B cell (primary cell): Measurements from ENCODE around the gene SRRM5. TPM values are rescaled to one million over a fixed set of nuclear protein-coding genes. Genes with fewer than 3 reads are reported as not detected.

Experiments
- ATAC-seq: fragments of 200-7000 bp; cut with Tn5 transposase; one replicate; pipeline ENCODE4 v1.10.0; 2021; ENCODE audit warnings: low read depth, mild to moderate bottlenecking, moderate number of reproducible peaks, moderate library complexity
- CTCF ChIA-PET: fragments of 350-600 bp; sonication (Branson Sonifier 250); formaldehyde crosslinking; loops from one replicate; lab custom pipeline; 2021; ENCODE audit warnings: antibody characterized with exemption, inconsistent platforms; lab: Charles Lee
- POLR2A ChIA-PET: fragments of 350-600 bp; sonication (Branson Sonifier 250); formaldehyde crosslinking; loops from one replicate; lab custom pipeline; 2021; ENCODE audit warnings: antibody characterized with exemption; lab: Charles Lee
- DNase-seq: peaks from one replicate; pipeline ENCODE4 v3.0.0; 2013
- H2AFZ ChIP-seq: 2 replicates; pipeline ENCODE4 v1.6.1; 2012; ENCODE audit warnings: mild to moderate bottlenecking, low read depth, low read length; ENCODE audit not compliant: insufficient read depth, poor library complexity, severe bottlenecking
- H3K27ac ChIP-seq, 2 donors: 1 replicate in 1 of 2; 2 replicates in 1 of 2; pipeline ENCODE4 v1.5.1; 2012 to 2013; ENCODE audit warnings: low read length in 2 of 2, mild to moderate bottlenecking in 2 of 2, moderate library complexity in 1 of 2
- H3K27me3 ChIP-seq, 4 experiments: fragments of 200-600 bp in 1 of 4; sonication (generic) in 1 of 4; replicated peaks in 1 of 4; 1 replicate in 2 of 4; 2 replicates in 2 of 4; pipeline versions ENCODE4 v1.6.1 to v1.7.0; 2013 to 2016; ENCODE audit warnings: low read length in 3 of 4, mild to moderate bottlenecking in 2 of 4, mixed read lengths in 1 of 4, moderate library complexity in 1 of 4; ENCODE audit not compliant: insufficient read depth in 4 of 4, control insufficient read depth in 3 of 4; ENCODE audit errors: control extremely low read depth in 1 of 4
- H3K36me3 ChIP-seq, 2 experiments: replicated peaks in 1 of 2; 1 replicate in 1 of 2; 2 replicates in 1 of 2; pipeline versions ENCODE4 v1.6.1 to v1.7.1; 2013; ENCODE audit warnings: low read length in 1 of 2; ENCODE audit not compliant: insufficient read depth in 2 of 2, control insufficient read depth in 1 of 2; ENCODE audit errors: control extremely low read depth in 1 of 2, extremely low read depth in 1 of 2
- H3K4me1 ChIP-seq, 2 donors: fragments of 200-600 bp in 1 of 2; sonication (generic) in 1 of 2; 1 replicate in 1 of 2; 2 replicates in 1 of 2; pipeline versions ENCODE4 v1.5.1 to v1.6.1; 2013 to 2017; ENCODE audit warnings: low read length in 2 of 2; ENCODE audit not compliant: control insufficient read depth in 2 of 2, insufficient read depth in 2 of 2
- H3K4me2 ChIP-seq: replicated peaks from 2 replicates; pipeline ENCODE3; 2012; ENCODE audit warnings: mild to moderate bottlenecking, low read depth, low read length; ENCODE audit not compliant: poor library complexity, severe bottlenecking
- H3K4me3 ChIP-seq, 5 experiments: fragments of 200-600 bp in 1 of 5; sonication (generic) in 1 of 5; 1 replicate in 3 of 5; 2 replicates in 2 of 5; pipeline versions ENCODE4 v1.5.1 to v1.7.0; 2011 to 2016; ENCODE audit warnings: low read length in 4 of 5, mild to moderate bottlenecking in 4 of 5, low read depth in 2 of 5, control low read depth in 1 of 5, moderate library complexity in 1 of 5; ENCODE audit not compliant: insufficient read depth in 1 of 5; ENCODE audit errors: control extremely low read depth in 1 of 5, extremely low read depth in 1 of 5
- H3K79me2 ChIP-seq: fragments of 200-600 bp; sonication (generic); one replicate; pipeline ENCODE4 v1.6.0; 2016; ENCODE audit warnings: low read length; ENCODE audit not compliant: control insufficient read depth, insufficient read depth
- H3K9ac ChIP-seq: fragments of 200-600 bp; sonication (generic); 2 replicates; pipeline ENCODE4 v1.6.1; 2017; ENCODE audit warnings: mild to moderate bottlenecking, low read length, moderate library complexity
- H3K9me3 ChIP-seq, 3 donors: one replicate each; pipeline versions ENCODE4 v1.6.1 to v1.7.1; 2013; ENCODE audit warnings: low read length in 2 of 3; ENCODE audit not compliant: control insufficient read depth in 2 of 3, insufficient read depth in 1 of 3; ENCODE audit errors: control extremely low read depth in 1 of 3
- H4K20me1 ChIP-seq: 2 replicates; pipeline ENCODE4 v1.6.0; 2012; ENCODE audit warnings: mild to moderate bottlenecking, low read length; ENCODE audit not compliant: insufficient read depth, control insufficient read depth, poor library complexity, severe bottlenecking
- H3K27ac Mint-ChIP-seq: one replicate; pipeline ENCODE4 v1.8.0; 2021; ENCODE audit warnings: mixed read lengths
- H3K27me3 Mint-ChIP-seq: one replicate; pipeline ENCODE4 v1.8.0; 2021; ENCODE audit warnings: mixed read lengths
- H3K4me1 Mint-ChIP-seq: one replicate; pipeline ENCODE4 v1.8.0; 2021; ENCODE audit warnings: mixed read lengths
- H3K4me3 Mint-ChIP-seq: one replicate; pipeline ENCODE4 v1.8.0; 2021; ENCODE audit warnings: mixed read lengths
- H3K9me3 Mint-ChIP-seq: one replicate; pipeline ENCODE4 v1.8.0; 2022; ENCODE audit warnings: mixed read lengths; ENCODE audit not compliant: insufficient read depth
- EZH2 ChIP-seq: IDR thresholded peaks from 2 replicates; pipeline ENCODE4 v1.6.1; 2012; ENCODE audit warnings: borderline replicate concordance, low read depth, mild to moderate bottlenecking, moderate library complexity, low read length; ENCODE audit not compliant: insufficient read depth, poor library complexity, severe bottlenecking
- WGBS: methylation state at CpG from one replicate; pipeline ENCODE4 v1.1.5; 2013; ENCODE audit warnings: missing lambda C conversion rate; ENCODE audit not compliant: insufficient coverage; 5-methylcytosine and 5-hydroxymethylcytosine counted together
- intact Hi-C: fragments of 100-400 bp; cut with micrococcal nuclease; formaldehyde crosslinking; loops from one replicate; pipeline ENCODE4 v1.10.0; 2022
- polyA plus RNA-seq: library from polyadenylated mRNA; depleted of rRNA; stranded (reverse); fragments of >200 nt; gene quantifications from 2 replicates; pipeline ENCODE4 v1.2.3, GENCODE V29; 2012
- total RNA-seq, 2 donors: library from RNA; stranded (reverse); fragments of 120-200 nt in 1 of 2; gene quantifications; 1 replicate in 1 of 2; 2 replicates in 1 of 2; pipeline versions ENCODE4 v1.2.3 to v1.2.4, GENCODE V29; 2013 to 2022
- TF ChIP-seq, protein P1 (sequence below): fragments of 200-600 bp; IDR thresholded peaks from one replicate; pipeline ENCODE4 v1.8.0; 2022; ENCODE audit warnings: antibody characterized with exemption, mild to moderate bottlenecking

The SRRM5 gene
- total and polyA plus RNA-seq, 2 donors (not counting 1 experiment from before 2014, with no cell fraction given), result 0.64 to 1.4 TPM

DNA sequence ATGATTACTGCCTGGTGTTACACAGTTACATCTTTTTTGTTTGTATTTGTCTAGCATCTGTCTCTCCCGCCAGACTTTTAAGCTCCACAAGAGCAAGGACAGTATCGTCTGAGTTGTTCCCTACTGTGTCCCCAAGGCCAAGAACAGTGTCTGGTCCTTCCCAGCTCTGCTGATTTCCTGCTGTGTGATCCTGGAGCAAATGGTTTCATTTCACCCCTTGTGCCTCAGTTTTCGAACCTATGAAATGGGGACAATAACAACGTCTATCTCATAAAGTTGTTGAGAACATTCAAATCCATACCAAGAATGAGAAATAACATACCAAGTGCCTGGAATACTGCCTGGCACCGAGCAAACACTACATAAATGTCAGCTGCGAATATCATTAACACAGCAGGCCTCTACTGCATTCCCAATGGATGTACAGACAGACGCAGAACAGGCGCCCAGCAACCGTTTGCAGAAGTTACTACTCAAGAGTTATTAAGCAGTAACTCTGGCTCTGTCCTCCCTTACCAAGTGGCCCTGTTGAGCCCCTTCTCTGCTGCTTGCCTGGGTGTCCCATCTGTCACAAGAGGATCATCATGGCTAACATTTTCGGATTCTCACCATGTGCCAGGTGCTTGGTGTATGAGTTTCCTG is 48.0 kb upstream of the SRRM5 start:
- Mint-ChIP-seq H3K27ac (peak overlapping the region; percentile 99), H3K9me3 (no peaks in the 10 kb centered on the region), H3K4me1 (peaks cover 56% of the 10 kb centered on the region), H3K4me3 (peak overlapping the region; percentile 9), H3K27me3 (no peaks in the 10 kb centered on the region)
- Histone ChIP-seq H3K9ac (no peak overlapping the region), H3K4me2 (peak overlapping the region; percentile 25), H3K36me3 (peaks cover 3% of the 10 kb centered on the region in 2 experiments), H3K4me1 (peaks cover 42 to 52% of the 10 kb centered on the region in 2 donors), H3K27me3 (no peaks in the 10 kb centered on the region), H3K79me2 (peaks cover 17% of the 10 kb centered on the region), H3K9me3 (peaks cover 0 to 11% (median 0%) of the 10 kb centered on the region in 3 donors), H4K20me1 (no peaks in the 10 kb centered on the region), H3K27ac (peak overlapping the region; percentile 92), H2AFZ (no peak overlapping the region), H3K4me3 (no peak overlapping the region)
- CTCF ChIA-PET, result interaction anchor here (0.9 to 2.2 kb wide), 3 partner anchors 9 to 221 kb away, joined by 3 to 8 read pairs (median 6); no protein-coding TSS in a partner anchor
- WGBS, result 80% methylated on average over 10 of the region's 10 CpGs
- TF ChIP-seq, protein P1, sequence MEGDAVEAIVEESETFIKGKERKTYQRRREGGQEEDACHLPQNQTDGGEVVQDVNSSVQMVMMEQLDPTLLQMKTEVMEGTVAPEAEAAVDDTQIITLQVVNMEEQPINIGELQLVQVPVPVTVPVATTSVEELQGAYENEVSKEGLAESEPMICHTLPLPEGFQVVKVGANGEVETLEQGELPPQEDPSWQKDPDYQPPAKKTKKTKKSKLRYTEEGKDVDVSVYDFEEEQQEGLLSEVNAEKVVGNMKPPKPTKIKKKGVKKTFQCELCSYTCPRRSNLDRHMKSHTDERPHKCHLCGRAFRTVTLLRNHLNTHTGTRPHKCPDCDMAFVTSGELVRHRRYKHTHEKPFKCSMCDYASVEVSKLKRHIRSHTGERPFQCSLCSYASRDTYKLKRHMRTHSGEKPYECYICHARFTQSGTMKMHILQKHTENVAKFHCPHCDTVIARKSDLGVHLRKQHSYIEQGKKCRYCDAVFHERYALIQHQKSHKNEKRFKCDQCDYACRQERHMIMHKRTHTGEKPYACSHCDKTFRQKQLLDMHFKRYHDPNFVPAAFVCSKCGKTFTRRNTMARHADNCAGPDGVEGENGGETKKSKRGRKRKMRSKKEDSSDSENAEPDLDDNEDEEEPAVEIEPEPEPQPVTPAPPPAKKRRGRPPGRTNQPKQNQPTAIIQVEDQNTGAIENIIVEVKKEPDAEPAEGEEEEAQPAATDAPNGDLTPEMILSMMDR, result no peak
- TF ChIP-seq EZH2, result no peak
- DNase-seq (no peak), ATAC-seq (no peak)
- POLR2A ChIA-PET, result interaction anchor here (0.6 to 1.0 kb wide), 2 partner anchors 29 to 31 kb away, joined by 3 to 5 read pairs; partner anchors contain the start of gene ZNF575
- intact Hi-C loops, result loop anchor here (1.0 to 2.0 kb wide), 2 partner anchors 11 to 31 kb away; partner anchors contain the start of genes PINLYP, XRCC1 and ZNF575

DNA sequence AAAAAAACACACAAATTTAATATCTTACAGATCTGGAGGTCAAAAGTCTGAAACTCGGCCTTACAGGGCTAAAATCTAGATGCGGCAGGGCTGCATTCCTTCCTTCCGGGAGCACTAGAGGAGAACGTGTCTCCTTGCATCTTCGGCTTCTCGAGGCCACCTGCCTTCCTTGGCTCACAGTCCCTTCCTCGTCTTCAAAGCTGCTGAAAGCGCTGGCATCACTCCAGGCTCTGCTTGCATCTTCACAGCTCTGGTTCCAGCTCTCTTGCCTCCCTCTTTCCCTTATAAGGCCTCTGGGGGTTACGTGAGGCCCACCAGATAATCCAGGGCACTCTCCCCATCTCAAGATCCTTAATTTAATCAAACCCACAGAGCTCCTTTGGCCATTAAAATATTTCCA is 47.1 kb upstream of the SRRM5 start:
- ATAC-seq, result no peak
- DNase-seq, result no peak
- Histone ChIP-seq H3K9ac (no peak overlapping the region), H3K4me2 (peak overlapping the region; percentile 6), H2AFZ (peak overlapping the region; percentile 38), H3K9me3 (peaks cover 0 to 11% (median 0%) of the 10 kb centered on the region in 3 donors), H3K27ac (peak overlapping the region; percentile 64 to 92), H3K27me3 (no peaks in the 10 kb centered on the region), H3K4me3 (no peak overlapping the region), H3K79me2 (peaks cover 15% of the 10 kb centered on the region), H4K20me1 (no peaks in the 10 kb centered on the region), H3K36me3 (peaks cover 2 to 3% of the 10 kb centered on the region in 2 experiments), H3K4me1 (peaks cover 42 to 52% of the 10 kb centered on the region in 2 donors)
- H3K4me3 Mint-ChIP-seq, result peak overlapping the region; percentile 24
- TF ChIP-seq EZH2, result no peak
- TF ChIP-seq, protein P1, result no peak
- H3K9me3 Mint-ChIP-seq, result no peaks in the 10 kb centered on the region
- ChIA-PET POLR2A (no interaction called here), CTCF (interaction anchor here (2.2 kb wide), 2 partner anchors 10 to 30 kb away, joined by 8 to 9 read pairs; no protein-coding TSS in a partner anchor)
- H3K27me3 Mint-ChIP-seq, result no peaks in the 10 kb centered on the region
- H3K4me1 Mint-ChIP-seq, result peaks cover 55% of the 10 kb centered on the region
- peak overlapping the region; percentile 99 for H3K27ac Mint-ChIP-seq
- intact Hi-C loops, result no loop called here
- 23% methylated on average over 9 of the region's 9 CpGs for WGBS
